ENCODE data around the gene SEC23IP.

GRCh38 chr10:119973281-119973680 is 80.8 kb downstream of the SEC23IP start:
- TF ChIP-seq CTCF (IDR thresholded peaks at IDR 0.05; ENCODE audit: insufficient read depth, low read length, poor library complexity, severe bottlenecking), result no peak
- no peak for TF ChIP-seq EZH2phosphoT487 (conservative IDR thresholded peaks at IDR 0.05; ENCODE audit: low read length)

Data from SU-DHL-6 (cell line).